ENCODE data around the gene SARDH.
"Not testable (repeated sequence)": the region's sequence is repeated elsewhere in the genome, so short reads cannot be mapped to it uniquely, and the experiment has no call there.

Gene SARDH

DNA sequence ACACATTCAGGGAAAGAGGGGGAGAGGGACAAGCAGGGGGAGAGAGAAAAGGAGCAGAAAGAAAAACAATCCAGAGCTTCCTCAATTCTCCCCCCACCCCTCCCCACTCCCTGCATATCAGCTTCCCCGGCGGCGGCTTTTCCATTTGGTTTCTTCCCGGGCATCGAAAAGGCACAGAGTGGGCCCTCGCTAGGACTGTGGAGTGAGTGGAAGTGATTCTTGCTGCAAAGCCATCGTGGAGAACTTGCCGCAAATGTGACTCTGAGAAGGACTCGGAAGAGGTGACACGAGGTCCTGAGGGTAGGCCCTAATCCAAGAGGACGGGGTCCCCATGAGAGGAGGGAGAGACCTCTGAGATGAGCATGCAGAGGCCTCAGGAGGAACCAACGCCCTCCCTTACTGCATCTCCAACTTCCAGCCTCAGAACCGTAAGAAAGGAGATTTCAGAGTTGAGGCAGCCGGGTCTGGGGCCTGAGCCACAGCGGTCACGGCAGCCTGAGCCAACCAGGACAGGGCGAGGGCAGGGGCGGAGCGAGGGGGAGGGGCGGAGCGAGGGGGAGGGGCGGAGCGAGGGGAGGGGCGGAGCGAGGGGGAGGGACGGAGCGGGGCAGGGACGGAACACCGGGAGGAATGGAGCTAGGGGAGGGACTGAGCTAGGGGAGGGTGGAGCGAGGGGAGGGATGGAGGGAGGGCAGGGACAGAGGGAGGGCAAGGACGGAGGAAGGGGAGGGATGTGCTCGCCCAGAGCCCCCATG, 21.2 kb upstream of the SARDH start:
- DNase-seq (ENCODE audit: low read depth) = no peak

GRCh38 chr9:133758228-133758627, 20.1 kb upstream of the SARDH start:
- DNase-seq (ENCODE audit: low read depth) = no peak

- no peak for DNase-seq (ENCODE audit: low read depth)
Observed at GRCh38 chr9:133754688-133755227, 16.6 kb upstream of the SARDH start.

- DNase-seq (ENCODE audit: low read depth) = no peak
Observed at GRCh38 chr9:133754187-133754586, 16.0 kb upstream of the SARDH start.

DNA sequence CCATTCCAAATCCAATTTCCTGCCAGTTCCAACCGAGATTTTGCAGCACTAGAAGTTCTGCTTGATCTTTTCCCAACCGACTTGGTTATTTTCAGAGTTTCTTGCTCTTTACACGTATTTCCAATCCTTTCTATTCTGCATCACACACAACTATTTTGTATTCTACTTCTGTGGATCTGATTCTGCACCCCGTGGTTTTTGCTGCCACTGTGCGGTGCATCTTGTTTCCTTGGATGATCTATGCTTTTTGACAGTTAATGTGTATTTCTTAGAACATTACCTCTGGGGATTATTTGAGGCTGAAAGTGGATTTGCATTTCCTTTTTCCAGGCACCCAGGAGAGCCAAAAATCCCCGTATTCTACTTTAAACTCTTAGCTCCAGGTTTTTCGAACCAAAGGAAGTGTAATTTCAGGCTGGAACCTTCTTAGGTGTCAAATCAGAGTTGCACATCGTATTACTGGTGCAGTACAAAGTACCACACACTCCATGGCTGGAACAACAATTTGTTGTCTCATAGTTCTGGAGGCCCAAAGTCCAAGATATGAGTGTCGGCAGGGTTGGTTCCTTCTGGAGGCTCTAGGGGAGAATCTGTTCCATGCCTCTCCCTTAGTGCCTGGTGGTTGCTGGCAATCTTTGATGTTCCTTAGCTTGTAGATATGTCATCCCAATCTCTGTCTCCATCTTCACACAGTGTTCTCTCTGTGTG, 14.7 kb upstream of the SARDH start:
- DNase-seq (ENCODE audit: low read depth) = no peak

- DNase-seq (ENCODE audit: low read depth) = no peak
Observed at GRCh38 chr9:133750982-133751649, 13.0 kb upstream of the SARDH start.

GRCh38 chr9:133747309-133747708, 9.2 kb upstream of the SARDH start:
- no peak for DNase-seq (ENCODE audit: low read depth)

GRCh38 chr9:133744528-133744927, 6.4 kb upstream of the SARDH start:
- DNase-seq (ENCODE audit: low read depth) = not testable (repeated sequence)

GRCh38 chr9:133742849-133743444, 4.8 kb upstream of the SARDH start:
- DNase-seq (ENCODE audit: low read depth) = peak; percentile 64

GRCh38 chr9:133742251-133742650, 4.1 kb upstream of the SARDH start:
- DNase-seq (ENCODE audit: low read depth) = no peak

DNA sequence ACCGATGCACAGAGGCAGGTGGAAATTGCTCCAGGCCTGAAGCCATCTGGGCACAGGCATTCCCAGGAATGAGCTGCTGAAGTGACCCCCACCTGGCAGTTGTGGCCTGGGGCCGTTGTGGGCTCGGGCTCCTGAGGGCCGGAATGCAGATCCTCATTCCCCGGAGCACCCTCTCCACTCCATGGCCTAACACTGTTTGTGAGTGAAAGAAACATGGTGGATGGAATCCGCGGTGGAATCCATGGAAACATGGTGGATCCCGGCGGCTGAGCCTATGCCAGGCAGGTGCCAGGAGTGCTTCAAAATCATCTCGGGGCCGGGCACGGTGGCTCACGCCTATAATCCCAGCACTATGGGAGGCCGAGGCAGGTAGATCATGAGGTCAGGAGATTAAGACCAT, 3.6 kb upstream of the SARDH start:
- no peak for DNase-seq (ENCODE audit: low read depth)

DNA sequence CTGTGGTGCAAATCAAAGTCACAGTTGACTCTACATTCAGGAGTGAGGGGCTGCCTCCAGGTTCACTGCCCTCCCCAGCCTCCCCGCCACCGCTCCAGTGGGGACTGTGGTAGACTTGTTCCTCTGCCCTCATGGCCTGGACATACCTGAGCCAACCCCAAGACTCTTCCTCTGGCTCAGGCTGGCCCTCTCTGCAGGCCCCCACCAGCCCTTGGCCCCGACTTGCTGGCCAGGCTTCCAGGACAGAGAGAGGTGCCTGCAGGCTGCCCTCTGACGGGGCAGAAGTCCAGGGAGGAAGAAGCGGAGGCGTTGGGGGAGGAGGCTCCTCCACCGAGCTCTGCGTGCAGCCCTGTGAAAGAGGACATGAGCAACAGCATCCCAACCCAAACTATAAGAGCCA, 2.8 kb upstream of the SARDH start:
- no peak for DNase-seq (ENCODE audit: low read depth)

DNA sequence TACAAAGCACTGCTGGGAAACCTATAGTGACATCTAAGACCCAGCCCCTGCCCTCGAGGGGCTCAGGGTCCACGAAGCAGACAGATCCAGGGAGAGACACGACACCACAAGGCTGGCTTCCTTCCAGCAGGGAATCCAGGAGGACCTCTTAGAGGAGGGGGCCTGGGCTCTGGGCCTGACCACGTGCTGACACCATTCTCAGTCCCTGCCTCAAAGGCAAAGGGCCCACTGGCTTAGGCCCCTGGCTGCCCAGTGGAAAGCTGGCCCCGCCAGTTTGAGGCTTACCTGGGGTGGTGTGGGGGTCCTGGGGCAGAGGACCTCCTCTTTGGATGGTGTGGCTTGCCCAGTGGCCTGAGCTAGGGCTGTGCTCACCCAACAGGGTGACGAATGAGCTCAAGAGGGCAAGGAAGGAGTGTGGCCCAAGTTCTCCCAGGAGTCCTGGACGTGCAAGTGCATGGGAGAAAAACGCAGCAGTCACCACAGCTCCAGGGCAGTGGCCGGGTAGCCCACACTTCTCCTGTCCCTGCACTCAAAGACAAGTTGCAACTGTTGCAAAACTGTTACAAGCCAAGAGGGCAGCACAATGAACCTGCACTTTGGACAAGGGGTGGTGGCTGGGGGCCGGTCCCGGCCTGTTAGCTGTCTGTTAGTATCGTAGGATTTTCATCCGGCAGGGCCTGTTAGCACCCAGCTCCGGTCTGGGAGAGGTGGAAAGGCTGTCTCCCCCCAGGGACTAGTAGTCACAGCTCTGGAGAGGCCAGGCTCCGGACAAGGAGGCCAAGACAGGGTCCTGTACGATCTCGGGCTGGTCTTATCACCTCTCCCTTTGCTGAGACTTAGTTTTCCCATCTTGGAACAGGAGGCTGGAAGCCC, 1.5 kb upstream of the SARDH start:
- DNase-seq (ENCODE audit: low read depth) = no peak

DNA sequence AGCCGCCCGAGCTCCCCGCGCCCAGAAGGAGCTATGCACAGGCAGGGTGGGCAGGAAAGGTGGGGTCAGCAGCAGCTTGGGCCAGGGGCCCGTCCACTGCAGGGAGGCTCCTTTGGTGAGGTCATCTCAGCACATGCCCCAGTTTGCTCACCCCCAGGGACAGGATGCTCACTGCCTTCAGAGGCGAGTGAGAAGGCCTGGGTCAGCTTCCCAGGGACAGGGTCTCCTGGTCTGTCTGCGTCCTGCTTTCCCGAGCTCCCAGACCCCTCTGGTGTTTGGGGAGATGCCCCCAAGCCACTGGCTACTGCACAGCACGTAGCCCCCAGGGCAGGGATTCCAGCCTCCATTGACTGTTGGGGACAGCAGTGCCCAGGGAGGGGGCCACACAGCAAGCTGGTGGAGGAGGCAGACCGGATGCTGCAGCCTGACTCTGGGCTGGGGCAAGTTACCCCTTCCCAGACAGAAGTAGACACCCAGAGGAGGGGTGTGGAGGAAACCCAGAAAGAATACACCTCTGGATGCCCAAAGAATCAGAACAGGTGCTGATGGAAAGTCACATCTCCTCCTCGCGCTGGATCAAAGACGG, 581 bp upstream of the SARDH start:
- DNase-seq (ENCODE audit: low read depth) = no peak

DNA sequence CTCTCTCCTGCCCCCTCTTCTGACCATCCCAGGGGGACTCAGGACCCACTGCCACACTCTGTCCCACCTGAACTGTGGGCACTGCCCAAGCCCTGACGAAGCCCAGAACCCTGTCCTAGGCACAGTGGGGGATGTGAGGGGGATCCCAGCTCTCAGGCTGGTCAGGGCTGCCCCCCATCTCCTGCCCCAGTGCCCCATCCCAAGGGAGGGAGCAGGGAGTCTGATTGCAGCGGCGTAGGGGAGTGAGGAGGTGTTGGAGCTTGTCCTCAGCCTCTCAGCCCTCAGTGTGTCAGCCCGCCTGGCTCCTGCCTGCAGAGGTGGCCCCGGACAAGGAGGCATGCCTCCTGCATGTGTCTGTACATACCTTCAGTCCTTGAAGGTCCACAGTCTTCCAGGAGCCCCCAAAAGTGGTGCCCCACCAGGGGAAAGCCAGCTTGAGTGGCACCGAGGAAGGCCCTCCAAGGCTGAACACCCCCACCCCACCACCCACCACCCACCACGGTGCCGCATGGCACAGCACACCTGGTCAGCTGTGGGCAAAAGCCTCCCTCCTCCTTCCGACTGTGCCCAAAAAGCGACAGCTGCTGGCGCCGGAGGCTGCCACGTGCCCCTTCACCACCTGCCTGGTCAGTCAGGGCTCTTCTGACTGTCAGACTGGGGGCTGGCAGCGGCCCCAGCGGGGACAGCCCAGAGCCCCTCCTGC, 930 bp downstream of the SARDH start:
- DNase-seq (ENCODE audit: low read depth) = no peak

GRCh38 chr9:133735931-133736330, 2.2 kb downstream of the SARDH start:
- DNase-seq (ENCODE audit: low read depth) = no peak

DNA sequence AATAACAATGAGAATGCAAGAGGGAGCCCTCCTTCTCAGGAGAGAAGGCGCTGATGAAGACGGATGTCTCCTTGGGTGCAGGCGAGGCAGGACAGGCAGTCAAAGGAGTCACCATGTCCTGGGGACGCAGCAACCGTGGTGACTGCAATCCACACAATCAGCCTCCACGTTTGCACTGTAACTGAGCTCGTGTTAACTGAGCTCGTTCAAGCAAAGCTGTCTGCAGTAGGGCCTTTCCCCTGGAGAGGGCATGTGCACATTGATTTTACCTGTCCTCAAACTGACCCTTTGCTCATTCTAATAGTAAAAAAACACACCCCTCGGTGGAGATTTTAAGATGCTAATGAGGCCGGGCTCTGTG, 2.8 kb downstream of the SARDH start:
- no peak for DNase-seq (ENCODE audit: low read depth)

- DNase-seq (ENCODE audit: low read depth) = no peak
Observed at GRCh38 chr9:133734590-133735414, 3.4 kb downstream of the SARDH start.

GRCh38 chr9:133733796-133734533, 4.2 kb downstream of the SARDH start:
- no peak for DNase-seq (ENCODE audit: low read depth)
